GM23338 (cell line): ENCODE measurements around the gene CHCHD3. TPM values are rescaled to one million over a fixed set of nuclear protein-coding genes. Genes with fewer than 3 reads are reported as not detected.
A peak's percentile ranks its signal among the peaks of the same experiment; 100 is the strongest.

ENCODE experiments used
- ATAC-seq: fragments of 200-7000 bp; cut with Tn5 transposase; 3 replicates; pipeline ENCODE4 v1.9.1; 2020
- DNase-seq: peaks from one replicate; pipeline ENCODE4 v3.0.0-alpha.2; 2015; ENCODE audit warnings: low spot score
- H2AFZ ChIP-seq: fragments of 200-600 bp; sonication (generic); 2 replicates; pipeline ENCODE4 v1.8.0; 2016; ENCODE audit warnings: antibody characterized with exemption, mild to moderate bottlenecking, moderate library complexity
- H3F3A ChIP-seq: fragments of 200-600 bp; sonication (generic); replicated peaks from 2 replicates; pipeline ENCODE4 v1.8.0; 2017; ENCODE audit warnings: antibody characterized with exemption, mixed run types, low read depth
- H3K27ac ChIP-seq: fragments of 200-600 bp; sonication (generic); 2 replicates; pipeline ENCODE4 v1.6.1; 2016; ENCODE audit warnings: low read depth
- H3K27me3 ChIP-seq: fragments of 200-600 bp; sonication (generic); 2 replicates; pipeline ENCODE4 v1.8.0; 2016; ENCODE audit warnings: mild to moderate bottlenecking, mixed run types, moderate library complexity; ENCODE audit not compliant: insufficient read depth
- H3K36me3 ChIP-seq: fragments of 200-600 bp; sonication (generic); 2 replicates; pipeline ENCODE4 v1.8.0; 2016; ENCODE audit warnings: mild to moderate bottlenecking; ENCODE audit not compliant: insufficient read depth
- H3K4me1 ChIP-seq: fragments of 200-600 bp; sonication (generic); 2 replicates; pipeline ENCODE4 v1.8.0; 2016; ENCODE audit warnings: mild to moderate bottlenecking, moderate library complexity; ENCODE audit not compliant: insufficient read depth
- H3K4me2 ChIP-seq: fragments of 200-600 bp; sonication (generic); 2 replicates; pipeline ENCODE4 v1.7.1; 2017; ENCODE audit warnings: mixed run types
- H3K4me3 ChIP-seq: fragments of 200-600 bp; sonication (generic); 2 replicates; pipeline ENCODE4 v1.6.1; 2016; ENCODE audit warnings: mixed run types
- H3K79me2 ChIP-seq: fragments of 200-600 bp; sonication (generic); replicated peaks from 2 replicates; pipeline ENCODE4 v1.8.0; 2017; ENCODE audit warnings: mild to moderate bottlenecking; ENCODE audit not compliant: insufficient read depth
- H3K9me2 ChIP-seq: fragments of 200-600 bp; sonication (generic); 2 replicates; pipeline ENCODE4 v1.8.0; 2017; ENCODE audit not compliant: insufficient read depth
- H4K20me1 ChIP-seq: fragments of 200-600 bp; sonication (generic); replicated peaks from 2 replicates; pipeline ENCODE4 v1.8.0; 2017; ENCODE audit warnings: mild to moderate bottlenecking; ENCODE audit not compliant: insufficient read depth
- H3K27ac Mint-ChIP-seq: 2 replicates; pipeline ENCODE4 v1.8.0; 2020; ENCODE audit warnings: inconsistent platforms, mild to moderate bottlenecking, moderate library complexity, mixed read lengths
- H3K27me3 Mint-ChIP-seq: 3 replicates; pipeline ENCODE4 v1.8.0; 2022; ENCODE audit warnings: low read depth, mild to moderate bottlenecking, moderate library complexity, mixed read lengths, inconsistent platforms; ENCODE audit not compliant: insufficient read depth, poor library complexity
- H3K36me3 Mint-ChIP-seq: 3 replicates; pipeline ENCODE4 v1.8.0; 2021; ENCODE audit warnings: low read depth, mild to moderate bottlenecking, inconsistent platforms, moderate library complexity, mixed read lengths
- H3K4me1 Mint-ChIP-seq: 3 replicates; pipeline ENCODE4 v1.8.0; 2020; ENCODE audit warnings: mild to moderate bottlenecking, inconsistent platforms, mixed read lengths
- H3K4me3 Mint-ChIP-seq: 3 replicates; pipeline ENCODE4 v1.8.0; 2021; ENCODE audit warnings: moderate library complexity, mild to moderate bottlenecking, inconsistent platforms, mixed read lengths
- H3K9me3 Mint-ChIP-seq: 3 replicates; pipeline ENCODE4 v1.8.0; 2020; ENCODE audit warnings: moderate library complexity, mild to moderate bottlenecking, inconsistent platforms, mixed read lengths
- EZH2phosphoT487 ChIP-seq: fragments of 200-600 bp; sonication (generic); IDR thresholded peaks from one replicate; pipeline ENCODE4 v1.8.1; 2018; ENCODE audit warnings: antibody characterized with exemption; ENCODE audit not compliant: unreplicated experiment
- POLR2AphosphoS5 ChIP-seq: IDR thresholded peaks from 2 replicates; pipeline ENCODE4 v1.6.1; 2016; ENCODE audit warnings: antibody characterized with exemption, low read depth
- STAT1 ChIP-seq: IDR thresholded peaks from one replicate; pipeline ENCODE4 v1.6.1; 2016; ENCODE audit warnings: antibody characterized with exemption; ENCODE audit not compliant: unreplicated experiment
- ZNF114 ChIP-seq: fragments of 250-450 bp; sonication (Bioruptor Pico); IDR thresholded peaks from 2 replicates; pipeline ENCODE4 v1.5.0; 2020; ENCODE audit warnings: mild to moderate bottlenecking, moderate library complexity
- ZNF462 ChIP-seq: fragments of 250-450 bp; sonication (Bioruptor Pico); IDR thresholded peaks from 2 replicates; pipeline ENCODE4 v1.5.0; 2020; ENCODE audit warnings: mild to moderate bottlenecking, moderate library complexity
- polyA plus RNA-seq: library from polyadenylated mRNA; unstranded; fragments of >200 nt; fragmentation: Nextera tagmentation; extraction: Ambion mirVana; gene quantifications from 2 replicates; pipeline ENCODE4 v1.2.1, GENCODE V29; 2016
- total RNA-seq: library from RNA; depleted of rRNA; stranded (reverse); fragments of >200 nt; shearing (Covaris generic); gene quantifications from 2 replicates; pipeline ENCODE4 v1.2.3, GENCODE V29; 2014

Gene CHCHD3
- total and polyA plus RNA-seq, 2 experiments from 2014 or later = 107 to 131 TPM

GRCh38 chr7:132765861-132766260, 316.0 kb downstream of the CHCHD3 start:
- H3K27ac ChIP-seq = no peak overlapping the region
- Mint-ChIP-seq H3K4me3 (no peak overlapping the region), H3K9me3 (peaks cover 13% of the 10 kb centered on the region), H3K27me3 (peaks cover 4% of the 10 kb centered on the region), H3K27ac (no peak overlapping the region), H3K4me1 (0 out of 3 replicates have a peak, but pooled peaks cover under 1% of the 10 kb centered on the region), H3K36me3 (no peaks in the 10 kb centered on the region; the same call in 2 of the 3 replicates)
- H3K4me3 ChIP-seq = no peak overlapping the region
- 0 out of 2 replicates have a peak, but pooled peaks cover 4% of the 10 kb centered on the region for H3K36me3 ChIP-seq
- H3K9me2 ChIP-seq = 0 out of 2 replicates have a peak, but pooled peaks cover 6% of the 10 kb centered on the region
- H4K20me1 ChIP-seq = no peaks in the 10 kb centered on the region
- DNase-seq (no peak), ATAC-seq (no peak)
- no peaks in the 10 kb centered on the region for H3K27me3 ChIP-seq
- H2AFZ ChIP-seq = peak overlapping the region; percentile 56
- no peak overlapping the region for H3K4me2 ChIP-seq
- no peaks in the 10 kb centered on the region for H3K4me1 ChIP-seq
- H3K79me2 ChIP-seq = no peaks in the 10 kb centered on the region
- no peaks in the 10 kb centered on the region for H3F3A ChIP-seq
- TF ChIP-seq POLR2AphosphoS5 = no peak
- no peak for TF ChIP-seq EZH2phosphoT487
- TF ChIP-seq STAT1 = no peak

GRCh38 chr7:132764762-132765161, 317.1 kb downstream of the CHCHD3 start:
- H3K36me3 Mint-ChIP-seq = no peaks in the 10 kb centered on the region

More at GRCh38 chr7:132764762-132765161, 317.1 kb downstream of the CHCHD3 start:
- Histone ChIP-seq H2AFZ (no peak overlapping the region), H3K27ac (no peak overlapping the region), H4K20me1 (no peaks in the 10 kb centered on the region), H3K27me3 (no peaks in the 10 kb centered on the region), H3K4me2 (no peak overlapping the region), H3K79me2 (no peaks in the 10 kb centered on the region), H3K4me3 (no peak overlapping the region), H3K4me1 (no peaks in the 10 kb centered on the region), H3K9me2 (no peaks in the 10 kb centered on the region), H3K36me3 (0 out of 2 replicates have a peak, but pooled peaks cover 4% of the 10 kb centered on the region), H3F3A (no peaks in the 10 kb centered on the region)
- ATAC-seq (no peak), DNase-seq (no peak)
- TF ChIP-seq EZH2phosphoT487 (no peak), ZNF114 (CRISPR knock-in tag) (no peak), STAT1 (no peak), ZNF462 (no peak)
- Mint-ChIP-seq H3K4me3 (no peak overlapping the region), H3K27ac (no peak overlapping the region), H3K9me3 (peaks cover 10% of the 10 kb centered on the region), H3K4me1 (no peaks in the 10 kb centered on the region), H3K27me3 (peaks cover 4% of the 10 kb centered on the region)
